Posterior cingulate gyrus (tissue), 11 donors: ENCODE measurements around the gene ZSCAN9.

ENCODE experiments used
- DNase-seq, 10 donors: peaks; one replicate each; pipeline versions ENCODE4 v3.0.0 to v3.0.0-alpha.2; 2020 to 2021; ENCODE audit warnings: mixed read lengths in 3 of 10
- intact Hi-C: fragments of 100-400 bp; cut with DNase I; formaldehyde crosslinking; loops from one replicate; pipeline ENCODE4 v1.15.1; 2023

The ZSCAN9 gene

GRCh38 chr6:28218312-28219248 is 6.5 kb upstream of the ZSCAN9 start:
- peak in 8 of 10 donors; percentile 12 to 91 (median 65) for DNase-seq
- intact Hi-C loops = no loop called here

- DNase-seq = no peak
- intact Hi-C loops = loop anchor here (10.0 kb wide), 1 partner anchor 86 kb away; no protein-coding TSS in a partner anchor
These were observed 4.6 kb upstream of the ZSCAN9 start for GRCh38 chr6:28220257-28221133.

- intact Hi-C loops = loop anchor here (10.0 kb wide), 1 partner anchor 90 kb away; no protein-coding TSS in a partner anchor
- DNase-seq = no peak
These were observed 682 bp upstream of the ZSCAN9 start for GRCh38 chr6:28224131-28225055.

GRCh38 chr6:28226460-28226859 is 1.4 kb downstream of the ZSCAN9 start:
- intact Hi-C loops = loop anchor here (10.0 kb wide), 1 partner anchor 92 kb away; no protein-coding TSS in a partner anchor
- no peak for DNase-seq

- intact Hi-C loops = no loop called here
- peak in 1 of 10 donors; percentile 26 for DNase-seq
These were observed 7.7 kb downstream of the ZSCAN9 start for GRCh38 chr6:28232785-28233184.

- intact Hi-C loops = no loop called here
- no peak for DNase-seq
These were observed 10.9 kb downstream of the ZSCAN9 start for GRCh38 chr6:28235912-28236452.

GRCh38 chr6:28239636-28240035 is 14.6 kb downstream of the ZSCAN9 start:
- intact Hi-C loops = no loop called here
- no peak for DNase-seq

GRCh38 chr6:28240471-28240870 is 15.4 kb downstream of the ZSCAN9 start:
- DNase-seq = no peak
- intact Hi-C loops = no loop called here

GRCh38 chr6:28243946-28244345 is 18.9 kb downstream of the ZSCAN9 start:
- no peak for DNase-seq
- intact Hi-C loops = no loop called here

GRCh38 chr6:28245206-28245941 is 20.3 kb downstream of the ZSCAN9 start:
- intact Hi-C loops = no loop called here
- no peak for DNase-seq

GRCh38 chr6:28248916-28249315 is 23.8 kb downstream of the ZSCAN9 start:
- no peak for DNase-seq
- intact Hi-C loops = no loop called here

- intact Hi-C loops = loop anchor here (10.0 kb wide), 1 partner anchor 116 kb away; no protein-coding TSS in a partner anchor
- no peak for DNase-seq
These were observed 25.7 kb downstream of the ZSCAN9 start for GRCh38 chr6:28250747-28251146.

GRCh38 chr6:28251661-28252008 is 26.6 kb downstream of the ZSCAN9 start:
- intact Hi-C loops = loop anchor here (10.0 kb wide), 1 partner anchor 117 kb away; no protein-coding TSS in a partner anchor
- DNase-seq = peak in 4 of 10 donors; percentile 9 to 84 (median 74)

GRCh38 chr6:28252009-28252975 is 27.2 kb downstream of the ZSCAN9 start, which contains the start of gene ZKSCAN4:
ZKSCAN4 (minus strand) TSS chr6:28252269; CDS start chr6:28251980, 289 bp downstream.
- DNase-seq = peak; percentile 63 to 96 (median 76)
- intact Hi-C loops = loop anchor here (10.0 kb wide), 1 partner anchor 117 kb away; no protein-coding TSS in a partner anchor

GRCh38 chr6:28254121-28254519 is 29.0 kb downstream of the ZSCAN9 start:
- intact Hi-C loops = loop anchor here (10.0 kb wide), 1 partner anchor 119 kb away; no protein-coding TSS in a partner anchor
- no peak for DNase-seq

GRCh38 chr6:28257042-28257441 is 32.0 kb downstream of the ZSCAN9 start:
- intact Hi-C loops = loop anchor here (10.0 kb wide), 1 partner anchor 122 kb away; no protein-coding TSS in a partner anchor

More at GRCh38 chr6:28257042-28257441, 32.0 kb downstream of the ZSCAN9 start:
- DNase-seq = no peak
